HG02938 (cell line): ENCODE data around the gene KANSL1.

ENCODE experiments used
- ATAC-seq: cut with Tn5 transposase; IDR thresholded peaks from one replicate; pipeline ENCODE4 v1.9.1; 2021; ENCODE audit warnings: mild to moderate bottlenecking, moderate library complexity; ENCODE audit not compliant: unreplicated experiment

The KANSL1 gene

GRCh38 chr17:46141645-46142044 lies 51.6 kb downstream of the KANSL1 start:
- no peak for ATAC-seq

GRCh38 chr17:46140645-46141197 lies 52.5 kb downstream of the KANSL1 start:
- ATAC-seq: no peak

GRCh38 chr17:46139432-46140210 lies 53.6 kb downstream of the KANSL1 start:
- no peak for ATAC-seq

- ATAC-seq: no peak
Observed at GRCh38 chr17:46138473-46138872, 54.8 kb downstream of the KANSL1 start.

- ATAC-seq: no peak
Observed at GRCh38 chr17:46136820-46137219, 56.4 kb downstream of the KANSL1 start.

- ATAC-seq: no peak
Observed at GRCh38 chr17:46135879-46136563, 57.2 kb downstream of the KANSL1 start.

- no peak for ATAC-seq
Observed at GRCh38 chr17:46135126-46135812, 58.0 kb downstream of the KANSL1 start.

GRCh38 chr17:46129302-46129701 lies 63.9 kb downstream of the KANSL1 start:
- ATAC-seq: no peak

GRCh38 chr17:46128453-46128852 lies 64.8 kb downstream of the KANSL1 start:
- no peak for ATAC-seq

GRCh38 chr17:46127524-46127923 lies 65.7 kb downstream of the KANSL1 start:
- ATAC-seq: no peak

- no peak for ATAC-seq
Observed at GRCh38 chr17:46126840-46127239, 66.4 kb downstream of the KANSL1 start.

- no peak for ATAC-seq
Observed at GRCh38 chr17:46125831-46126230, 67.4 kb downstream of the KANSL1 start.

- ATAC-seq: no peak
Observed at GRCh38 chr17:46124695-46125592, 68.3 kb downstream of the KANSL1 start.

GRCh38 chr17:46123607-46124006 lies 69.6 kb downstream of the KANSL1 start:
- ATAC-seq: no peak

- ATAC-seq: no peak
Observed at GRCh38 chr17:46122486-46122871, 70.8 kb downstream of the KANSL1 start.

GRCh38 chr17:46121841-46122485 lies 71.3 kb downstream of the KANSL1 start:
- ATAC-seq: no peak

- no peak for ATAC-seq
Observed at GRCh38 chr17:46121165-46121764, 72.0 kb downstream of the KANSL1 start.

GRCh38 chr17:46120537-46120936 lies 72.7 kb downstream of the KANSL1 start:
- no peak for ATAC-seq

GRCh38 chr17:46120078-46120477 lies 73.2 kb downstream of the KANSL1 start:
- no peak for ATAC-seq

GRCh38 chr17:46118964-46119363 lies 74.3 kb downstream of the KANSL1 start:
- no peak for ATAC-seq
